ENCODE results near the gene MALL.
"Not testable (repeated sequence)": the region's sequence is repeated elsewhere in the genome, so short reads cannot be mapped to it uniquely, and the experiment has no call there.

DNA sequence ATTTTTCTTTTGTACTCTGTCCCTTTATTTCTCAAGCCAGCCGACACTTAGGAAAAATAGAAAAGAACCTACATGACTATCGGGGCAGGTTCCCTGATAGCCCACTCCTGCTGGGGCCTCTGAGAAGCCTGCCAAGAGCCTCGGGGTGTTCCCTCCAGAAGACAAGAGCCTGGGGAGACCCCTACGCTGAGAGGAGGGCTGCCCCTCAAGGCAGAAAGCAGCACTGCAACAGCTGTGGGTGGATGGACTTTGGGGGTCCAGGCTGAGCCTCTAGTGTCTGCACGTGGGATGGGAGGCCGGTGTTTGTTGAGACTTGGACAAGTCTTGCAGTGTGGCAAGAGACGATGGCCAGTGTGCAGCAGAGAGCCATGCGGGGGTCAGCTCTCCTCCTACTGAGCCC, 32.5 kb downstream of the MALL start:
- TF ChIP-seq CTCF, POLR2A (IDR thresholded peaks at IDR 0.05): not testable (repeated sequence)

All from upper lobe of left lung (tissue), 4 donors.